ENCODE results near the gene MTCH1. TPM values are rescaled to one million over a fixed set of nuclear protein-coding genes. Genes with fewer than 3 reads are reported as not detected.

The MTCH1 gene
- total RNA-seq, 3 donors from 2014 or later, result 187 to 229 (median 215) TPM

GRCh38 chr6:37030599-37030998 is 44.6 kb upstream of the MTCH1 start:
- TF ChIP-seq POLR2AphosphoS5 (IDR thresholded peaks at IDR 0.05), result no peak
- no peak for TF ChIP-seq CTCF (IDR thresholded peaks at IDR 0.05)
- no peak for TF ChIP-seq POLR2A (IDR thresholded peaks at IDR 0.05)
- intact Hi-C loops (cut with DNase I; ENCODE audit: low total_unique reads), result no loop called here
- Histone ChIP-seq H3K36me3 (no peaks in the 10 kb centered on the region), H3K9me3 (no peaks in the 10 kb centered on the region), H3K27ac (no peak overlapping the region), H3K4me1 (no peaks in the 10 kb centered on the region), H3K27me3 (no peaks in the 10 kb centered on the region), H3K4me3 (no peak overlapping the region)
- no peak for DNase-seq (ENCODE audit: low spot score in 2 of 2)

GRCh38 chr6:37029249-37029971 is 43.4 kb upstream of the MTCH1 start:
- TF ChIP-seq CTCF (IDR thresholded peaks at IDR 0.05) (peak; percentile 38 to 56 (median 40)), POLR2AphosphoS5 (IDR thresholded peaks at IDR 0.05) (peak in 2 of 3 donors; percentile 26 to 44), POLR2A (IDR thresholded peaks at IDR 0.05) (no peak)
- H3K36me3 ChIP-seq, result no peaks in the 10 kb centered on the region
- H3K9me3 ChIP-seq, result no peaks in the 10 kb centered on the region
- no peak overlapping the region for H3K4me3 ChIP-seq
- intact Hi-C loops (cut with DNase I; ENCODE audit: low total_unique reads), result loop anchor here (10.0 kb wide), 1 partner anchor 145 kb away; the partner anchor contains the start of gene PIM1
- DNase-seq (ENCODE audit: low spot score in 2 of 2), result peak in 1 of 2 donors; percentile 47
- H3K4me1 ChIP-seq, result no peaks in the 10 kb centered on the region
- no peaks in the 10 kb centered on the region for H3K27me3 ChIP-seq
- H3K27ac ChIP-seq, result no peak overlapping the region

GRCh38 chr6:37027811-37028469 is 41.9 kb upstream of the MTCH1 start:
- intact Hi-C loops (cut with DNase I; ENCODE audit: low total_unique reads), result loop anchor here (10.0 kb wide), 1 partner anchor 147 kb away; the partner anchor contains the start of gene PIM1
- no peaks in the 10 kb centered on the region for H3K27me3 ChIP-seq
- TF ChIP-seq POLR2AphosphoS5 (IDR thresholded peaks at IDR 0.05) (no peak), POLR2A (IDR thresholded peaks at IDR 0.05) (no peak), CTCF (IDR thresholded peaks at IDR 0.05) (no peak)
- H3K36me3 ChIP-seq, result no peaks in the 10 kb centered on the region
- DNase-seq (ENCODE audit: low spot score in 2 of 2), result no peak
- no peaks in the 10 kb centered on the region for H3K9me3 ChIP-seq
- H3K27ac ChIP-seq, result no peak overlapping the region
- no peak overlapping the region for H3K4me3 ChIP-seq
- no peaks in the 10 kb centered on the region for H3K4me1 ChIP-seq

GRCh38 chr6:37027036-37027720 is 41.2 kb upstream of the MTCH1 start:
- no peak for DNase-seq (ENCODE audit: low spot score in 2 of 2)
- TF ChIP-seq POLR2AphosphoS5 (IDR thresholded peaks at IDR 0.05) (no peak), CTCF (IDR thresholded peaks at IDR 0.05) (no peak), POLR2A (IDR thresholded peaks at IDR 0.05) (no peak)
- Histone ChIP-seq H3K4me3 (no peak overlapping the region), H3K27ac (no peak overlapping the region), H3K9me3 (no peaks in the 10 kb centered on the region), H3K36me3 (no peaks in the 10 kb centered on the region), H3K4me1 (no peaks in the 10 kb centered on the region), H3K27me3 (no peaks in the 10 kb centered on the region)
- intact Hi-C loops (cut with DNase I; ENCODE audit: low total_unique reads), result loop anchor here (10.0 kb wide), 1 partner anchor 148 kb away; the partner anchor contains the start of gene PIM1
